Esophagus muscularis mucosa (tissue), 4 donors: ENCODE data around the gene YBX2. TPM values are rescaled to one million over a fixed set of nuclear protein-coding genes. Genes with fewer than 3 reads are reported as not detected.
A peak's percentile ranks its signal among the peaks of the same experiment; 100 is the strongest.

Experiments used
- DNase-seq: peaks from one replicate; pipeline ENCODE4 v3.0.0-alpha.2; 2017; ENCODE audit errors: extremely low spot score
- H3K27ac ChIP-seq, 4 donors: fragments of 200-600 bp; sonication (generic); replicated peaks in 1 of 4; 1 replicate in 3 of 4; 2 replicates in 1 of 4; pipeline ENCODE4 v1.5.1; 2016 to 2019; ENCODE audit warnings: mild to moderate bottlenecking in 1 of 4
- H3K27me3 ChIP-seq, 4 donors: fragments of 200-600 bp; sonication (generic); one replicate each; pipeline versions ENCODE4 v1.5.1 to v1.6.0; 2016 to 2019
- H3K36me3 ChIP-seq, 4 donors: fragments of 200-600 bp; sonication (generic); one replicate each; pipeline ENCODE4 v1.5.1; 2016 to 2019
- H3K4me1 ChIP-seq, 4 donors: fragments of 200-600 bp; sonication (generic); one replicate each; pipeline ENCODE4 v1.5.1; 2016 to 2019
- H3K4me3 ChIP-seq, 4 donors: fragments of 200-600 bp; sonication (generic); 1 replicate in 2 of 4; 2 replicates in 2 of 4; pipeline ENCODE4 v1.5.1; 2016 to 2019; ENCODE audit warnings: mild to moderate bottlenecking in 4 of 4, moderate library complexity in 1 of 4
- H3K9me3 ChIP-seq, 4 donors: fragments of 200-600 bp; sonication (generic); 1 replicate in 3 of 4; 2 replicates in 1 of 4; pipeline ENCODE4 v1.5.1; 2016 to 2019
- EP300 ChIP-seq: sonication (generic); formaldehyde crosslinking; IDR thresholded peaks from one replicate; pipeline ENCODE4 v1.6.1; 2017; ENCODE audit warnings: antibody characterized with exemption
- POLR2A ChIP-seq: fragments of 450-650 bp; IDR thresholded peaks from one replicate; pipeline ENCODE4 v1.6.1; 2017; ENCODE audit warnings: antibody characterized with exemption, moderate library complexity, mild to moderate bottlenecking, low read depth
- POLR2AphosphoS5 ChIP-seq, 2 donors: sonication (generic); formaldehyde crosslinking; IDR thresholded peaks; one replicate each; pipeline ENCODE4 v1.6.1; 2017; ENCODE audit warnings: antibody characterized with exemption in 2 of 2
- WGBS: methylation state at CpG from one replicate; pipeline ENCODE4 v1.1.5; 2018; 5-methylcytosine and 5-hydroxymethylcytosine counted together
- intact Hi-C: fragments of 100-400 bp; cut with DNase I; formaldehyde crosslinking; loops from one replicate; pipeline ENCODE4 v1.15.1; 2023
- total RNA-seq, 4 donors: library from RNA; depleted of rRNA; stranded (reverse); fragments of >200 nt; gene quantifications; one replicate each; pipeline versions ENCODE4 v1.1.0 to v1.2.1, GENCODE V29; 2016
- TF ChIP-seq, protein P1 (sequence below), 3 experiments: fragments of 200-600 bp in 2 of 3; fragments of 450-650 bp in 1 of 3; sonication (generic) in 2 of 3; IDR thresholded peaks; one replicate each; pipeline ENCODE4 v1.5.1; 2017 to 2019; ENCODE audit warnings: antibody characterized with exemption in 3 of 3, mild to moderate bottlenecking in 2 of 3, moderate library complexity in 1 of 3

YBX2 gene
- total RNA-seq, 4 donors from 2014 or later, result 3.6 to 8.7 (median 4.4) TPM

GRCh38 chr17:7296189-7296861, 1.9 kb upstream of the YBX2 start:
- H3K9me3 ChIP-seq, result no peaks in the 10 kb centered on the region
- peak; percentile 73 to 93 for TF ChIP-seq POLR2AphosphoS5 (IDR thresholded peaks at IDR 0.05)
- TF ChIP-seq, protein P1, sequence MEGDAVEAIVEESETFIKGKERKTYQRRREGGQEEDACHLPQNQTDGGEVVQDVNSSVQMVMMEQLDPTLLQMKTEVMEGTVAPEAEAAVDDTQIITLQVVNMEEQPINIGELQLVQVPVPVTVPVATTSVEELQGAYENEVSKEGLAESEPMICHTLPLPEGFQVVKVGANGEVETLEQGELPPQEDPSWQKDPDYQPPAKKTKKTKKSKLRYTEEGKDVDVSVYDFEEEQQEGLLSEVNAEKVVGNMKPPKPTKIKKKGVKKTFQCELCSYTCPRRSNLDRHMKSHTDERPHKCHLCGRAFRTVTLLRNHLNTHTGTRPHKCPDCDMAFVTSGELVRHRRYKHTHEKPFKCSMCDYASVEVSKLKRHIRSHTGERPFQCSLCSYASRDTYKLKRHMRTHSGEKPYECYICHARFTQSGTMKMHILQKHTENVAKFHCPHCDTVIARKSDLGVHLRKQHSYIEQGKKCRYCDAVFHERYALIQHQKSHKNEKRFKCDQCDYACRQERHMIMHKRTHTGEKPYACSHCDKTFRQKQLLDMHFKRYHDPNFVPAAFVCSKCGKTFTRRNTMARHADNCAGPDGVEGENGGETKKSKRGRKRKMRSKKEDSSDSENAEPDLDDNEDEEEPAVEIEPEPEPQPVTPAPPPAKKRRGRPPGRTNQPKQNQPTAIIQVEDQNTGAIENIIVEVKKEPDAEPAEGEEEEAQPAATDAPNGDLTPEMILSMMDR (IDR thresholded peaks at IDR 0.05), result peak; percentile 97 to 99 (median 99)
- peak; percentile 47 for TF ChIP-seq EP300
- no peak for TF ChIP-seq POLR2A
- H3K4me3 ChIP-seq, result peak overlapping the region; percentile 5 to 38 (median 29)
- DNase-seq, result peak; percentile 98
- H3K27ac ChIP-seq, result peak overlapping the region; percentile 81 to 96 (median 92)
- H3K4me1 ChIP-seq, result peaks cover 49 to 56% (median 56%) of the 10 kb centered on the region in 4 donors
- no peaks in the 10 kb centered on the region for H3K36me3 ChIP-seq
- intact Hi-C loops, result loop anchor here (1.0 kb wide), 1 partner anchor 16 kb away; no protein-coding TSS in a partner anchor
- H3K27me3 ChIP-seq, result peaks cover 0 to 36% (median 4%) of the 10 kb centered on the region in 4 donors
- WGBS, result 7% methylated on average over 18 of the region's 51 CpGs

- 68% methylated on average over 42 of the region's 42 CpGs for WGBS
- Histone ChIP-seq H3K36me3 (no peaks in the 10 kb centered on the region), H3K4me1 (peaks cover 58 to 64% (median 64%) of the 10 kb centered on the region in 4 donors), H3K9me3 (no peaks in the 10 kb centered on the region), H3K4me3 (peak overlapping the region in 3 of 4 donors; percentile 5 to 46 (median 46)), H3K27ac (peak overlapping the region; percentile 81 to 96 (median 92)), H3K27me3 (peaks cover 0 to 37% (median 4%) of the 10 kb centered on the region in 4 donors)
- TF ChIP-seq, protein P1 (IDR thresholded peaks at IDR 0.05), result no peak
- no peak for TF ChIP-seq POLR2A
- TF ChIP-seq EP300, result no peak
- TF ChIP-seq POLR2AphosphoS5 (IDR thresholded peaks at IDR 0.05), result no peak
- intact Hi-C loops, result loop anchor here (1.0 kb wide), 1 partner anchor 15 kb away; no protein-coding TSS in a partner anchor
- no peak for DNase-seq
Observed at GRCh38 chr17:7295230-7296180, 1.1 kb upstream of the YBX2 start.

DNA sequence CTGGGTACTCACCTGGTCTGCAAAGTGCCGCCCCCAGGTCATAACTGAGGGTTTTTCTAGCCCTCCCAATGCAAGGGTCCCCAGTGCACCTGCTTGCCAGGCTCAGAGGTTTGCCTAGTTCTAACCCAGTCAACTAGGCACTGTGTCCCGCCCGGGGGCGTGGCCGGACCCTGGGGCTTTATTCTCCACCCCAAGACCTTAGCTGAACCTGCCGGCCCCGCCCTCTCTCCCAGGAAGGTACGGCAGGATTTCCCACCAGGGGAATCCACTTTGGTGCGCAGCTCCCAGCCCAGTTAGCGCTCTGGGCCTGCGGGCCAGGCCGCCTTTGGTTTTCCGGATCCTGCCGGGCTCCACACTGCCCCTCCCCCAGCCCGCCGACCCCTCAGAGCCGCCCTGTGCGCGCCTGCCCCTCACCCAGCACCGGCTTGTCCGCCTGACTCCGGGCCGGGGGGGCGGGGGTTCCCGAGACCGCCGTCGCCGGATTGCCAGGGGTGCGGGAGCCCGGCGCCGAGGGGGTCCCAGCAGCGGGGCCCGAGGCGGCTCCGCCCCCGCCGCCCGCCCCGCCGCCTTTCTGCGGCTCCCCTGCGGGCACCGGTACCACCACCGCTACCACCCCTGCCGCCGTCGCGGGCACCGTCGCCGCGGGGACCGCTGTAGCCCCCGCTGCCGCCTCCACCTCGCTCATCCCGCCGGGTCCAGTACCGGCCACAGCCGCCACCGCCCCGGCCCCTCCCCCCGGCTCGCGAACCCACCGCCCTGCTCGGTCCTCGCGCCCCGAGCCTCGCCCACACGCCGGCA, 424 bp downstream of the YBX2 start:
- TF ChIP-seq, protein P1 (IDR thresholded peaks at IDR 0.05), result no peak
- Histone ChIP-seq H3K36me3 (no peaks in the 10 kb centered on the region), H3K27ac (peak overlapping the region; percentile 81 to 96 (median 92)), H3K4me1 (peaks cover 62 to 79% (median 78%) of the 10 kb centered on the region in 4 donors), H3K4me3 (peak overlapping the region; percentile 46 to 54 (median 48)), H3K9me3 (no peaks in the 10 kb centered on the region), H3K27me3 (peaks cover 0 to 37% (median 4%) of the 10 kb centered on the region in 4 donors)
- intact Hi-C loops, result no loop called here
- WGBS, result 1% methylated on average over 31 of the region's 75 CpGs
- DNase-seq, result no peak

- WGBS, result 59% methylated on average over 8 of the region's 11 CpGs
- Histone ChIP-seq H3K27ac (peak overlapping the region; percentile 81 to 96 (median 92)), H3K27me3 (peaks cover 0 to 37% (median 4%) of the 10 kb centered on the region in 4 donors), H3K9me3 (no peaks in the 10 kb centered on the region), H3K4me3 (peak overlapping the region in 2 of 4 donors; percentile 46 to 50), H3K4me1 (peaks cover 62 to 88% (median 85%) of the 10 kb centered on the region in 4 donors), H3K36me3 (peaks cover 0 to under 1% (median 0%) of the 10 kb centered on the region in 4 donors)
- TF ChIP-seq POLR2AphosphoS5 (IDR thresholded peaks at IDR 0.05) (peak in 1 of 2 donors; percentile 47), EP300 (no peak)
- intact Hi-C loops, result no loop called here
- no peak for DNase-seq
Observed at GRCh38 chr17:7293159-7293558, 1.3 kb downstream of the YBX2 start.
